GM12878 (cell line): ENCODE data around the gene UNC93A.

Source experiments
- CTCF ChIP-seq, 3 experiments: IDR thresholded peaks in 2 of 3; conservative IDR thresholded peaks in 1 of 3; 2 replicates each; pipeline ENCODE4 v1.5.1; 2011; ENCODE audit warnings: low read depth in 3 of 3, low read length in 3 of 3, mild to moderate bottlenecking in 3 of 3, control low read depth in 2 of 3, moderate library complexity in 2 of 3, inconsistent platforms in 1 of 3, mixed read lengths in 1 of 3; ENCODE audit not compliant: control insufficient read depth in 2 of 3, insufficient read depth in 1 of 3; ENCODE audit errors: extremely low read depth in 1 of 3
- POLR2AphosphoS5 ChIP-seq: IDR thresholded peaks from 2 replicates; pipeline ENCODE4 v1.6.1; 2011; ENCODE audit warnings: mild to moderate bottlenecking, low read length, inconsistent platforms
- ZSCAN29 ChIP-seq: fragments of 450-650 bp; IDR thresholded peaks from 2 replicates; pipeline ENCODE4 v1.6.1; 2017; ENCODE audit warnings: mild to moderate bottlenecking, moderate library complexity

GRCh38 chr6:167267921-167268401 lies 23.2 kb upstream of the UNC93A start:
- no peak for TF ChIP-seq CTCF (IDR thresholded peaks at IDR 0.05 in 2 of 3, conservative IDR thresholded peaks at IDR 0.05 in 1 of 3; ENCODE audit: control insufficient read depth in 2 of 3, extremely low read depth in 1 of 3, insufficient read depth in 1 of 3, low read depth in 3 of 3, low read length in 3 of 3)
- no peak for TF ChIP-seq POLR2AphosphoS5
- TF ChIP-seq ZSCAN29, result no peak
